ENCODE results near the gene TRIM75.

DNA sequence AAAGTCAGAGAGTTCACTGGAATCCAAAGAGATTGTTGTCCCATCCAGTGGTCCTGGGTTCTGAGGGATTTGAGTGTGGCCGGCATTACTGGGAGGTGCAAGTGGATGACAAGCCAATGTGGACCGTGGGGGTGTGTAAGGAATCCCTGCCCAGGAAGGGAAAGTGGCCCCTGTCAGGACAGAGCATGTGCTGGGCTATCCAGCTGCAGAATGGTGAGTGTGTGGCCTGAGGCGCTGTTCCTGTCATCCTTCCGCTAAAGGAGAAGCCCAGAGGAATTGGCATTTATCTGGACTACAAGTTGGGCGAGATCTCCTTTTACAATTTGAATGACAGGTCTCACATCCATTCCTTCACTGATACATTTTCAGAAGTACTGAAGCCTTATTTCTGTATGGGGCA lies 42.3 kb upstream of the TRIM75 start:
- TF ChIP-seq CTCF (IDR thresholded peaks at IDR 0.05) (no peak), ZFX (IDR thresholded peaks at IDR 0.05; ENCODE audit: borderline replicate concordance) (no peak)
